Measurements from ENCODE around the gene AKT3. TPM values are rescaled to one million over a fixed set of nuclear protein-coding genes. Genes with fewer than 3 reads are reported as not detected.

The AKT3 gene
- total RNA-seq, 2 experiments from 2014 or later = 80.4 to 88.5 TPM

DNA sequence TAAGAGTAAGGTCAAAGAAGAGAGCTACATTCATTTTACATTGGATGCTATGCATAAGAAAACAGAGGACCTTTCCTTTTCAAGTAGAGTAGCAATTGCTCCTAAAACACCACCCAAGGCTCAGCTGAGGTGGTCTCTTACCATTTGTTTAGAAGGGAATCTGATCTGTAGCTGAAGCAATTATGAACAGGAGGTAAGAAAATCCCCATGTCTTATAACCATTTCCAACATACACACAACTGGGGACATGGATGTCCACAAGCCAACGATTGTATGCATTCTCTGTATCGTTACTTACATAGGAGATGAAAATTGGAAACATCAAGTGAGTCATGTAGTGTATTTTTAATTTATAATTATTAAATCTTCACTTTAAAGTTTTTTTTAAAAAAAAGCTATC is 132.0 kb downstream of the AKT3 start:
- Mint-ChIP-seq H3K4me1 (ENCODE audit: low read depth) (peaks cover 71% of the 10 kb centered on the region), H3K36me3 (ENCODE audit: low read depth) (no peaks in the 10 kb centered on the region), H3K27me3 (no peaks in the 10 kb centered on the region), H3K4me3 (no peak overlapping the region), H3K9me3 (no peaks in the 10 kb centered on the region), H3K27ac (no peak overlapping the region)
- H3K9me3 ChIP-seq (ENCODE audit: control insufficient read depth in 1 of 2, insufficient read depth in 1 of 2, low read length in 2 of 2) = no peaks in the 10 kb centered on the region
- CTCF ChIA-PET = no interaction called here
- DNase-seq (no peak), ATAC-seq (ENCODE audit: poor library complexity) (no peak)
- POLR2A ChIA-PET = no interaction called here
- no peak overlapping the region for H3K27ac ChIP-seq (ENCODE audit: low read depth in 1 of 2, low read length in 2 of 2)
- TF ChIP-seq, protein P1, sequence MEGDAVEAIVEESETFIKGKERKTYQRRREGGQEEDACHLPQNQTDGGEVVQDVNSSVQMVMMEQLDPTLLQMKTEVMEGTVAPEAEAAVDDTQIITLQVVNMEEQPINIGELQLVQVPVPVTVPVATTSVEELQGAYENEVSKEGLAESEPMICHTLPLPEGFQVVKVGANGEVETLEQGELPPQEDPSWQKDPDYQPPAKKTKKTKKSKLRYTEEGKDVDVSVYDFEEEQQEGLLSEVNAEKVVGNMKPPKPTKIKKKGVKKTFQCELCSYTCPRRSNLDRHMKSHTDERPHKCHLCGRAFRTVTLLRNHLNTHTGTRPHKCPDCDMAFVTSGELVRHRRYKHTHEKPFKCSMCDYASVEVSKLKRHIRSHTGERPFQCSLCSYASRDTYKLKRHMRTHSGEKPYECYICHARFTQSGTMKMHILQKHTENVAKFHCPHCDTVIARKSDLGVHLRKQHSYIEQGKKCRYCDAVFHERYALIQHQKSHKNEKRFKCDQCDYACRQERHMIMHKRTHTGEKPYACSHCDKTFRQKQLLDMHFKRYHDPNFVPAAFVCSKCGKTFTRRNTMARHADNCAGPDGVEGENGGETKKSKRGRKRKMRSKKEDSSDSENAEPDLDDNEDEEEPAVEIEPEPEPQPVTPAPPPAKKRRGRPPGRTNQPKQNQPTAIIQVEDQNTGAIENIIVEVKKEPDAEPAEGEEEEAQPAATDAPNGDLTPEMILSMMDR (IDR thresholded peaks at IDR 0.05) = no peak
- H3K4me1 ChIP-seq (ENCODE audit: insufficient read depth, low read length) = no peaks in the 10 kb centered on the region
- no peak overlapping the region for H3K4me3 ChIP-seq (ENCODE audit: low read length)
- intact Hi-C loops (cut with DNase I, micrococcal nuclease) = no loop called here
- H3K36me3 ChIP-seq (ENCODE audit: insufficient read depth, low read length) = no peaks in the 10 kb centered on the region
- H3K27me3 ChIP-seq (ENCODE audit: control insufficient read depth in 1 of 2, insufficient read depth in 2 of 2, low read length in 2 of 2) = no peaks in the 10 kb centered on the region

DNA sequence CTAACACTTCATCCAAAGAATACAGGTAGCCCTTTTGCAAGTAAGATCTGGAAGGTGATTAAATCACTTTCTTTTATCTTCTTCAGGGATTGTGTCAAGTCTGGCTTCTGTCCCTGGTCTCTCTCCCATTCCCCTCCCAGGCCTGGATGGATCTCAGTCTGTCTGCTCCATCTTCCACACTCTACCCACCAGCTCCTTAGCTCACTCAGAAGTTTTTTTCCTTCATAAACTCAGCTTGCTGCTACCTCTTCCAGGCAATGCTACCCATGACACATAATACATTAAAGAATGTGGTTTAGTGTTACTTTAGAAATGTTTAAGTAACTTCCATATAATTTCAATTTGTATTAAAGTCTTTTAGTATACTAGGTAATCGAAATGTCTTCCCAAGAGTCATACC is 133.1 kb downstream of the AKT3 start:
- no peak overlapping the region for H3K4me3 Mint-ChIP-seq
- Histone ChIP-seq H3K27ac (ENCODE audit: low read depth in 1 of 2, low read length in 2 of 2) (no peak overlapping the region), H3K27me3 (ENCODE audit: control insufficient read depth in 1 of 2, insufficient read depth in 2 of 2, low read length in 2 of 2) (no peaks in the 10 kb centered on the region), H3K4me3 (ENCODE audit: low read length) (no peak overlapping the region), H3K4me1 (ENCODE audit: insufficient read depth, low read length) (no peaks in the 10 kb centered on the region), H3K9me3 (ENCODE audit: control insufficient read depth in 1 of 2, insufficient read depth in 1 of 2, low read length in 2 of 2) (no peaks in the 10 kb centered on the region), H3K36me3 (ENCODE audit: insufficient read depth, low read length) (no peaks in the 10 kb centered on the region)
- TF ChIP-seq, protein P1 (IDR thresholded peaks at IDR 0.05) = no peak
- no peaks in the 10 kb centered on the region for H3K36me3 Mint-ChIP-seq (ENCODE audit: low read depth)
- peaks cover 73% of the 10 kb centered on the region for H3K4me1 Mint-ChIP-seq (ENCODE audit: low read depth)
- DNase-seq = no peak
- no peak overlapping the region for H3K27ac Mint-ChIP-seq
- intact Hi-C loops (cut with DNase I, micrococcal nuclease) = no loop called here
- ChIA-PET CTCF (no interaction called here), POLR2A (no interaction called here)
- no peaks in the 10 kb centered on the region for H3K9me3 Mint-ChIP-seq
- ATAC-seq (ENCODE audit: poor library complexity) = no peak
- H3K27me3 Mint-ChIP-seq = no peaks in the 10 kb centered on the region

DNA sequence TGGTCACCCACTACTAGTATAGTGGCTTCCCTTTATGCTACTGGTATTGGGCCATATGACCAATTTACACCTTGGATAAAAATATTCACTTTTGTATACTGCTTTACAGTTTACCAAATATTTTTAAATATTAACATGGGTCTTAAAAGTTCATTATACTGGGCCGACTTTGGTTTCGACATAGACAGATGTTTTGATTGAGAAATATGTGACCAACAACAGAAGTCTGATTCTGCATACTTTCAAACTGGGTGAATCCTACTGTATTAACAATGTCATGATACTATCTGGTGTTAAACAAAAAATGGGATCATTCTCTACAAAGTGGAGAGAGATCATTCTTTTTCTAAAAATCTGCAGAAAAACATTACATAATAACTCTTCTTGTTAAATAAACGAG is 134.8 kb downstream of the AKT3 start:
- H3K27ac ChIP-seq (ENCODE audit: low read depth in 1 of 2, low read length in 2 of 2) = no peak overlapping the region

More for the DNA sequence above, 134.8 kb downstream of the AKT3 start:
- no peaks in the 10 kb centered on the region for H3K36me3 ChIP-seq (ENCODE audit: insufficient read depth, low read length)
- TF ChIP-seq, protein P1 (IDR thresholded peaks at IDR 0.05) = no peak
- ATAC-seq (ENCODE audit: poor library complexity) = no peak
- Mint-ChIP-seq H3K9me3 (no peaks in the 10 kb centered on the region), H3K4me1 (ENCODE audit: low read depth) (peaks cover 80% of the 10 kb centered on the region), H3K27me3 (no peaks in the 10 kb centered on the region), H3K27ac (no peak overlapping the region), H3K4me3 (no peak overlapping the region), H3K36me3 (ENCODE audit: low read depth) (no peaks in the 10 kb centered on the region)
- no peaks in the 10 kb centered on the region for H3K27me3 ChIP-seq (ENCODE audit: control insufficient read depth in 1 of 2, insufficient read depth in 2 of 2, low read length in 2 of 2)
- no peak overlapping the region for H3K4me3 ChIP-seq (ENCODE audit: low read length)
- no peaks in the 10 kb centered on the region for H3K9me3 ChIP-seq (ENCODE audit: control insufficient read depth in 1 of 2, insufficient read depth in 1 of 2, low read length in 2 of 2)
- ChIA-PET CTCF (no interaction called here), POLR2A (no interaction called here)
- intact Hi-C loops (cut with DNase I, micrococcal nuclease) = no loop called here
- DNase-seq = no peak
- H3K4me1 ChIP-seq (ENCODE audit: insufficient read depth, low read length) = no peaks in the 10 kb centered on the region
